UCSD-AML1 (cell line): ENCODE data around the gene DEFB124.
"Not testable (repeated sequence)": the region's sequence is repeated elsewhere in the genome, so short reads cannot be mapped to it uniquely, and the experiment has no call there.

Experiments
- DNase-seq: peaks from one replicate; lab custom pipeline; 2025; ENCODE audit not compliant: unreplicated experiment; lab: John Stamatoyannopoulos, UW

The DEFB124 gene

GRCh38 chr20:31489152-31489551 is 14.2 kb upstream of the DEFB124 start:
- DNase-seq = no peak

GRCh38 chr20:31488115-31488514 is 13.2 kb upstream of the DEFB124 start:
- no peak for DNase-seq

DNA sequence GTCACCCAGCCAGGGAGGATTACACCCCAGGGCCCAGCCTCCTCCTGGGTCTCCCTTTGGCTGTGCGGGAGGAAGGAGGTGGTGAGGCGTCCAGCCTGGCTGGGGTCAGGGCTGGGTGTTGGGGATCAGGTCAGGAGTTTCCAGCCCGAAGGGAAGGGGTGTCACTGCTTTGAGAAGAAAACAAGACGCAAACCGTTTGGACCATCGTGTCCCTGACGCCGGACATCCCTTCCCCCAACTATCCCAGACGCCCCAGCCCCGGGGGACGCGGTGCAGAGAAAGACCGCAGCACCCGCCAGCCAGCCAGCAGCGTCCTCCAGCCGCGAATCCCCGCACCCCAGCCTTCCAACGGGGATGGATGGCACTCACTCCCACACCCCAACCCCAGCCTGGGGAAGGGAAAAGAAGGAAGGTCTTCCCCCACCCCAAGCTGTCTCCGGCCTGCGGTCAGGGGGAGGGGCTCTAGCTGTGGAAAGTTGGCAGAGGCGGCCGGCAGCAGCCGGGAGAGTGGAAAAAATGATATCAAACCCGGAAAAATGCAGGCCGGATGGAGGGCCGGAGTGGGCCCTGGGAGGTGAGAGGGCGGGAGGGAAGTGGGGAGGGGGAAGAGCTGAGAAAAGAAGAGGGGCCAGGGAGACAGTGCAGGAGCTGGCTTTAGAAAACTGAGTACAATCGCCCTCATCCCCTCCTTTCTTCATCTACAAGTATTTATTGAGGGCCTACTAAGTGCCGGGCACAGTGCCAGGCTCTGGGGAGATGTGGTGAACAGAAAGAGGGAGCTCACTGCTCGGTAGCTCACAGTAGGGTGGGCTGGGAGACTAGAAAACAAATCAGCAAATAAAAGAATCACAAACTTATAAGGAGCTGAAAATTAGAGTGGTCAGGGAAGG is 10.8 kb upstream of the DEFB124 start:
- DNase-seq = peak; percentile 95

DNA sequence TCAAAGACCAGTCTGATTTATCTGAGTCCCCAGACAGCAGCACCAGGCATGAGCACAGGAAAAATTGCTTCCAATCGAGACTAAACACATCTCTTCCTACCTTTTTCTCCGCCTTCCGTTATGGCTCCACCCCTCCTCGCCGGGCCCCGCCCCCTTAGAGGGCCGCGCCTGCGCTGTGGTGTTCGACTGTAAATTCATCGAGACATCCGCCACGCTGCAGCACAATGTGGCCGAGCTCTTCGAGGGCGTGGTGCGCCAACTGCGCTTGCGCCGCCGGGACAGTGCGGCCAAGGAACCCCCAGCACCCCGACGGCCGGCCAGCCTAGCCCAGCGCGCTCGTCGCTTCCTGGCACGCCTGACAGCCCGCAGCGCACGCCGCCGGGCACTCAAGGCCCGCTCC is 9.1 kb upstream of the DEFB124 start:
- no peak for DNase-seq

- DNase-seq = no peak
These were observed 1.8 kb upstream of the DEFB124 start for GRCh38 chr20:31476643-31477215.

DNA sequence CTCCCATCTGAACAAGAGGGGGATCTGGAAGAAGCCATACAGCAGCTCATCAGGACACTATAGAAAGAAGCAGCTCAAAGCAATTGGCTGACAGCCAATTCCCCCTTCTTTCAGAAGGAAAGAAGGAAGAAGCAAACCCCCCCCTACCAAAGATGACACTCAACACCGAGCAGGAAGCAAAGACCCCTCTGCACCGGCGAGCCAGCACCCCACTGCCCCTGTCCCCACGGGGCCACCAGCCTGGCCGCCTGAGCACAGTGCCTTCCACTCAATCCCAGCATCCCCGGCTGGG is 1.3 kb upstream of the DEFB124 start:
- no peak for DNase-seq

GRCh38 chr20:31475472-31476293 is 756 bp upstream of the DEFB124 start:
- DNase-seq = no peak

DNA sequence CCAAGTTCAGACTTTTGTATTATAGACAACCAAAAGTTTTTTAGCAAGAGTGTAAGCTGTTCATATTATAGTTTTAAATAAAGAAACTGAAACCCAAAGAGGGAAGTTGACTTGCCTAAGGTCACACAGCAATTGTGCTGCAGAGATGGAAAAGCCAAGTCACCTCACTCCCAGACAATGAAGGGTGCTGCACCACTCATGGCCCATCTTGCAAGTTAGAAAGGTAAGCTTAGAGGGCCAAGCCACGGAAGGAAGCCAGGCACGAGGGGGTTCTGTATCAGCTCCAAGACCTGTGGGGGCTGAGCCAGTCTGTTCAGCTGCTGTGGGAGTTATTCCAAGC is 860 bp downstream of the DEFB124 start:
- DNase-seq = no peak

DNA sequence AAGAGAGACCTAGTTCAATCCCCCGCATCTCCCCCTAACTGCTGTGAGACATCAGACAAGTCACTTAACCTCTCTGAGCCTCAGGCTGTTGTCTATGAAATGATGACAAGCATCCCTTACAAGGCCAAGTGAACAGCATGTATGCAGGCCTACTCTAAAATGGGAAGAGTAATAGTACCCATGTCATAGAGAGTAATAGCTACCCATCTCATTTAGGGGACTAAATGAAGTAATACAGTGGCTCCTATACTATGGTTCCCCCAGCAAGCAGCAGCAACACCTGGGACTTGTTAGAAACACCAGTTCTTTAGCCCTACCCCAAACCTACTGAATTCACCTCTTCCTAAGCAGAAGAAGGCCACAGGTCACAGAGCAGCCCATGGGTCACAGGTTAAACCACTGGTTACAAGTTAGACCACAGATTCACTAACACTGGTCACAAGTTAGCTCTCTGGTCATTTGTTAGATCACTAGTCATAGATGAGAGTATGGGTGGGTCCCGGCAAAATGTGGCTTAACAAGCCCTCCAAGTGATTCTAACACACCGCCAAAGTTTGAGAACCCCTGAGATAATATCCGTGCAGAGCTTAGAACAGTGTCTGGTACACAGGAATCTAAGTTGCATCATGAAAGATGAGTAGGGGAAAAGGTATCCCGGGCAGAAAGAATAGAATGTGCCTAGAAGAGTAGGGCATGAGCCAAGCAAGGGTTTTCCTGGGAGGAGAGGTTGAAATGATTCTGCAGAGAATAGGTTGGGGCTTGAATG is 1.4 kb downstream of the DEFB124 start:
- no peak for DNase-seq

GRCh38 chr20:31472395-31473330 is 2.3 kb downstream of the DEFB124 start:
- DNase-seq = no peak

- DNase-seq = not testable (repeated sequence)
These were observed 4.0 kb downstream of the DEFB124 start for GRCh38 chr20:31470946-31471345.

- DNase-seq = no peak
These were observed 20.6 kb downstream of the DEFB124 start for GRCh38 chr20:31454361-31454760.

DNA sequence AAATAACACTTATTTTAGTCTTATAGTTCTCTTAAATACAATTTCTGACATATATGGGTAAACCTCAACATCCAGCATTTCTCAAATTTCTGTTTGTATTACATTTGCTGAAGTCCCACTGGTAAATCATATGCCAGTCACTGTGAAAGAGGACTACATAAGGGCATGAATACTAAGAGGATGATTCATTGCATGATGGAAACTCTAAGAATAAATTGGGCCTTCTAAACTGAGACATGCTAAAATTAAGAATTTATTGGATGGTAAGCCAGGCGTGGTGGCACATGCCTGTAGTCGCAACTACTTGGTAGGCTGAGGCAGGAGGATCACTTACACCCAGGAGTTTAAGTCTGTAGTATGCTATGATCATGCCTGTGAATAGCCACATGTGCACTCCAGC is 22.4 kb downstream of the DEFB124 start:
- no peak for DNase-seq

- DNase-seq = no peak
These were observed 25.2 kb downstream of the DEFB124 start for GRCh38 chr20:31449511-31450414.

DNA sequence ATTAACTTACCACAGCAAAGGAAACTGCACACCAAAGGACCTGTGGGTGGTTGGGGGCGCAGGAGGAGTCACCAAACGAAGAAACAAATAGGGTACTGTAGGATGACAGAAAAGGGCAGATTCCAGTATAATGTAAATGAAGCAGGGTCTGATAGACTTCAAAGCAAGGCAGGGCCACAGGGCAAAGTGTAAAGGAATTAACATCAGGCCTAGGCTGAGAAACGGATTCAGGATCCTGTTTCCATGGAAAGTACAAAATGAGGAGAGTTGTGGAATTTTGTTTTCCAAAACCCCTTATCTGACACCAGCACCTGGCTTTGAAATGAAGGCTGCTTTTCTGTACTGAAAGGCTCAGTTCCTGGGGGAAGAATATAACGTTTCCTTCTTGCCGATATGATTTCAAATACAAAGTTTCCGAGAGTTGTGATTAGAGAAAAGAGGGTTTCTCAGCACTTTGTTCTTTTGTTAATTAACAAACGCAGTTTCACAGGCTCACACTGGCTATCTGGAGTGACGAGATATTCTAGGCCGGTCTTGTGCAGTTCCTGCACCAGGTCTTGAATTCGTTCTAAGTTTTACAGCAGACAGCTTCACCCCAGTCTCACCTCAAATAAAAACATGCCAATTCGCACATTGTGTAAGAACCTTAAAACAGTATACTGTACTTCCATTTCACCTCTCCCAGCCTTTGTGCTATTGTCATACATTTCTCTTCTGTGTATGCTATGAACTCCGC is 28.7 kb downstream of the DEFB124 start:
- DNase-seq = no peak

DNA sequence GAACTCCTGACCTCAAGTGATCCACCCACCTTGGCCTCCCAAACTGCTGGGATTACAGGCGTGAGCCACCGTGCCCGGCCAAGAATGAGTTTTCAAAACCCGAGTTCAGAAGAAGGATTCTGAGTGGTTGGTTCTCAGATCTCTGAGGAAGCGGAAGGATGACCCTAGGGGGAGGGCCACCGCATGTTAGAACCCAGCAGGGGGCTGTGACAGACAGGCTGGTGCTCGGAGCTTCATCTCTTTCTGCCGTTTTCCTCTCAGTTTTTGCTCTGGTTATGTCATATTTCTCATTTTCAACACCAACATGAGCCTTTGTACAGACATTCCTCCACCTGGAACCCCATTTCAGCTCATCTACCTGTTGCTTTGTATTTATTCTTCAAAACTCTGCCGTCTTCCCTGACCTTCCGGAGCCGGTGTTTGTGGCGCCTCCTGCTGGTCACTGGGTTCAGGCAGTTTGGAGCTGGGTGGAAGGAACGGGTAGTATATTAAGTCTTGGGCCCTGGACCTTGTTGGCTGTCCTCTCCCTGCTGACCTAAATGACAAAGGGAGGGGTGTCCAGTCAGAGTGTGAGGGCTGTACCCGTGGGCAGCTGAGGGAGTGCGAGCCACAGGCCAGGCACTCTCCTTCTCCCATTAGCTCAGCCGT is 34.8 kb downstream of the DEFB124 start, which contains the start of gene DEFB123:
Gene DEFB123 (plus strand): TSS at position 621 of the 648 bp plus-strand sequence. CDS start 67 bp downstream, outside the sequence.
- DNase-seq = no peak

DNA sequence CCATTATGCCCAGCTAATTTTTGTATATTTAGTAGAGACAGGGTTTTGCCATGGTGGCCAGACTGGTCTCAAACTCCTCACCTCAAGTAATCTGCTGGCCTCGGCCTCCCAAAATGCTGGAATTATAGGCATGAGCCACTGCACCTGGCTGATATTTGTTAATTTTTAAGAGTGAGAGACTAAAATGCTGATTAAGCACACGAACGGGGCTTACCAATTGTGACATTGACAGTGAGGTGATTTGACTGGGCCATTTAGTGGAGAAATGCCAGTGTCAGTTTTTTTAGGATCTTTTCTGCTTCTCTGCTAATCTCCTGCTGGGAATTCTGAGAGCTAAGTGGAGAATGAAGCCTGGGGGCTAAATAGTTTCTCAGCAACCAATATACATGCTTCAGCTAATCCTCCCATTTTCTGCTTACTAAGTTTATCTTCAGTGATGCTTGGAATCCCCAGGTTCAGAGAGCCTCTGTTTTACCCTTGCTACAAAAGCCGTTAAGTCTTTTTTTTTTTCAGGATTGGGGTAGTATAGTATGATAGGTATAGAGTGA is 44.3 kb downstream of the DEFB124 start:
- no peak for DNase-seq

- DNase-seq = not testable (repeated sequence)
These were observed 47.4 kb downstream of the DEFB124 start for GRCh38 chr20:31427576-31427975.
